HepG2 (cell line): ENCODE results near the gene TAC3. TPM values are rescaled to one million over a fixed set of nuclear protein-coding genes. Genes with fewer than 3 reads are reported as not detected.
A peak's percentile ranks its signal among the peaks of the same experiment; 100 is the strongest.

Experiments used
- ARID5B ChIP-seq: IDR thresholded peaks from 2 replicates; pipeline ENCODE4 v1.4.0; 2020; ENCODE audit warnings: mild to moderate bottlenecking, missing genetic modification reagents
- E2F1 ChIP-seq: sonication (generic); formaldehyde crosslinking; IDR thresholded peaks from 2 replicates; pipeline ENCODE4 v1.5.0; 2020; ENCODE audit warnings: missing genetic modification reagents
- KAT7 ChIP-seq: IDR thresholded peaks from 2 replicates; pipeline ENCODE4 v1.6.1; 2018; ENCODE audit warnings: borderline replicate concordance, missing compliant biosample characterization
- MAX ChIP-seq: IDR thresholded peaks from 2 replicates; pipeline ENCODE4 v1.6.1; 2012; ENCODE audit warnings: inconsistent platforms
- NKX3-1 ChIP-seq: sonication (generic); formaldehyde crosslinking; IDR thresholded peaks from 2 replicates; pipeline ENCODE4 v1.5.0; 2020; ENCODE audit warnings: missing genetic modification reagents
- PTBP1 ChIP-seq: fragments of 200-400 bp; formaldehyde crosslinking; IDR thresholded peaks from 2 replicates; pipeline ENCODE4 v1.6.1; 2018; ENCODE audit warnings: low read length, low read depth; ENCODE audit not compliant: poor library complexity, severe bottlenecking
- RBFOX2 ChIP-seq: fragments of 200-400 bp; formaldehyde crosslinking; IDR thresholded peaks from 2 replicates; pipeline ENCODE4 v1.6.1; 2017; ENCODE audit warnings: low read depth, mild to moderate bottlenecking, low read length
- SP140L ChIP-seq: sonication (generic); formaldehyde crosslinking; IDR thresholded peaks from 2 replicates; pipeline ENCODE4 v1.4.0; 2020; ENCODE audit warnings: missing genetic modification reagents, borderline replicate concordance
- WIZ ChIP-seq: sonication (generic); formaldehyde crosslinking; IDR thresholded peaks from 2 replicates; pipeline ENCODE4 v1.5.1; 2020; ENCODE audit warnings: mild to moderate bottlenecking, missing genetic modification reagents
- ZFX ChIP-seq: sonication (generic); formaldehyde crosslinking; IDR thresholded peaks from 2 replicates; pipeline ENCODE4 v1.4.0; 2020; ENCODE audit warnings: mild to moderate bottlenecking, low read depth, missing genetic modification reagents, moderate library complexity
- ZNF160 ChIP-seq: sonication (generic); formaldehyde crosslinking; IDR thresholded peaks from 2 replicates; pipeline ENCODE4 v1.8.0; 2022; ENCODE audit warnings: mild to moderate bottlenecking, inconsistent platforms, missing genetic modification reagents
- ZNF660 ChIP-seq: sonication (generic); formaldehyde crosslinking; IDR thresholded peaks from 2 replicates; pipeline ENCODE4 v1.5.1; 2020; ENCODE audit warnings: mild to moderate bottlenecking, low read depth, missing genetic modification reagents, borderline replicate concordance
- ZSCAN21 ChIP-seq: sonication (generic); formaldehyde crosslinking; IDR thresholded peaks from 2 replicates; pipeline ENCODE4 v1.8.0; 2022; ENCODE audit warnings: mild to moderate bottlenecking, missing genetic modification reagents, moderate library complexity, borderline replicate concordance
- ZUFSP ChIP-seq: sonication (generic); formaldehyde crosslinking; IDR thresholded peaks from 2 replicates; pipeline ENCODE4 v1.9.0; 2021; ENCODE audit warnings: missing genetic modification reagents, mild to moderate bottlenecking, borderline replicate concordance
- ZXDC ChIP-seq: sonication (generic); formaldehyde crosslinking; IDR thresholded peaks from 2 replicates; pipeline ENCODE4 v1.5.0; 2020; ENCODE audit warnings: mild to moderate bottlenecking, missing genetic modification reagents
- polyA plus RNA-seq, 8 experiments: library from polyadenylated mRNA; depleted of rRNA in 3 of 8; stranded (reverse) in 7 of 8; unstranded in 1 of 8; fragments of >200 nt; fragmentation: Illumina TruSeq in 4 of 8; extraction: Trizol in 4 of 8; gene quantifications; 2 replicates each; pipeline versions ENCODE4 v1.2.1 to v1.2.3, GENCODE V29; 2011 to 2016; ENCODE audit warnings: low read depth in 4 of 8, missing spikeins in 1 of 8, mixed read lengths in 1 of 8; ENCODE audit not compliant: insufficient read depth in 1 of 8
- total RNA-seq, 5 experiments: library from RNA; depleted of rRNA; stranded (reverse); fragments of >200 nt; fragmentation: Illumina TruSeq; extraction: Trizol; gene quantifications; 2 replicates each; pipeline ENCODE4 v1.2.3, GENCODE V29; 2016; ENCODE audit warnings: low read depth in 1 of 5

TAC3 gene
- total and polyA plus RNA-seq, 2 of the 13 experiments (the other 11 are each of a cell fraction or from before 2014, with no cell fraction given), result 0.13 to 0.15 TPM

- TF ChIP-seq ARID5B (no peak), ZSCAN21 (CRISPR knock-in tag) (peak; percentile 26; the same call in 1 of the 2 replicates), PTBP1 (no peak), MAX (peak; percentile 31; the same call in 1 of the 2 replicates), KAT7 (no peak), NKX3-1 (CRISPR knock-in tag) (no peak), ZUFSP (no peak), ZXDC (CRISPR knock-in tag) (no peak), E2F1 (CRISPR knock-in tag) (no peak), SP140L (CRISPR knock-in tag) (no peak), ZFX (CRISPR knock-in tag) (peak; percentile 64), RBFOX2 (peak; percentile 78), ZNF660 (CRISPR knock-in tag) (no peak), WIZ (CRISPR knock-in tag) (no peak), ZNF160 (CRISPR knock-in tag) (no peak)
Measured at GRCh38 chr12:57005980-57006808, 10.1 kb downstream of the TAC3 start, which contains the start of gene ZBTB39 (continued).
